HepG2 (cell line): ENCODE measurements around the gene RBM18. TPM values are rescaled to one million over a fixed set of nuclear protein-coding genes. Genes with fewer than 3 reads are reported as not detected.

Source experiments
- ATAC-seq: fragments of 200-7000 bp; cut with Tn5 transposase; 3 replicates; pipeline ENCODE4 v1.9.1; 2020; ENCODE audit warnings: mild to moderate bottlenecking, moderate library complexity
- BruUV-seq: library from RNA; stranded (reverse); fragments of 400-500 nt; replicated peaks from 2 replicates; lab custom pipeline; 2021; lab: Mats Ljungman, UMichigan
- CTCF ChIA-PET: fragments of 300-600 bp; formaldehyde crosslinking; extraction: SDS; loops from one replicate; lab custom pipeline; 2021; ENCODE audit warnings: low total read pairs, inconsistent platforms, low intra/inter-chr PET ratio; lab: Yijun Ruan, JAX
- POLR2A ChIA-PET: fragments of 350-600 bp; sonication (Branson Sonifier 250); formaldehyde crosslinking; loops from one replicate; lab custom pipeline; 2020; ENCODE audit warnings: antibody characterized with exemption, inconsistent platforms; lab: Yijun Ruan, JAX
- DNase-seq: peaks from one replicate; pipeline ENCODE4 v3.0.0-alpha.2; 2015; ENCODE audit warnings: low spot score
- FAIRE-seq: peaks from 3 replicates; lab custom pipeline; 2011; peaks lifted over from hg19 to GRCh38; lab: Jason Lieb, UNC
- H2AFZ ChIP-seq: one replicate; pipeline ENCODE4 v1.6.1; 2011; ENCODE audit warnings: low read length, inconsistent platforms
- H3K27ac ChIP-seq: fragments of 300-600 bp; 3 replicates; pipeline ENCODE4 v1.8.0; 2011; ENCODE audit warnings: mixed run types, mild to moderate bottlenecking, mixed read lengths, low read length, inconsistent platforms; ENCODE audit not compliant: insufficient read depth; ENCODE audit errors: extremely low read length
- H3K27me3 ChIP-seq, 2 experiments: fragments of 200-600 bp in 1 of 2; 2 replicates in 1 of 2; 3 replicates in 1 of 2; pipeline versions ENCODE4 v1.6.0 to v1.8.0; 2011; ENCODE audit warnings: low read length in 2 of 2, mild to moderate bottlenecking in 2 of 2, moderate library complexity in 2 of 2, inconsistent platforms in 1 of 2; ENCODE audit not compliant: insufficient read depth in 2 of 2, control insufficient read depth in 1 of 2
- H3K36me3 ChIP-seq, 2 experiments: fragments of 200-600 bp in 1 of 2; replicated peaks in 1 of 2; 2 replicates in 1 of 2; 3 replicates in 1 of 2; pipeline versions ENCODE4 v1.5.1 to v1.8.0; 2011; ENCODE audit warnings: low read length in 2 of 2, inconsistent platforms in 1 of 2; ENCODE audit not compliant: insufficient read depth in 2 of 2, control insufficient read depth in 1 of 2
- H3K4me1 ChIP-seq: 2 replicates; pipeline ENCODE4 v1.5.1; 2012; ENCODE audit warnings: low read length, inconsistent platforms; ENCODE audit not compliant: insufficient read depth
- H3K4me2 ChIP-seq: 2 replicates; pipeline ENCODE4 v1.6.0; 2011; ENCODE audit warnings: low read depth, low read length, inconsistent platforms
- H3K4me3 ChIP-seq, 3 experiments: fragments of 200-600 bp in 1 of 3; sonication (generic), shearing (Covaris generic) in 1 of 3; replicated peaks in 1 of 3; 2 replicates each; pipeline ENCODE4 v1.5.1; 2011 to 2016; ENCODE audit warnings: low read length in 3 of 3, inconsistent platforms in 2 of 3, low read depth in 2 of 3, mild to moderate bottlenecking in 2 of 3, control low read depth in 1 of 3, mixed read lengths in 1 of 3; ENCODE audit not compliant: insufficient read depth in 1 of 3
- H3K79me2 ChIP-seq: one replicate; pipeline ENCODE4 v1.6.1; 2011; ENCODE audit warnings: low read length, inconsistent platforms; ENCODE audit not compliant: insufficient read depth
- H3K9ac ChIP-seq: 2 replicates; pipeline ENCODE4 v1.6.0; 2011; ENCODE audit warnings: mild to moderate bottlenecking, low read depth, low read length, inconsistent platforms; ENCODE audit not compliant: insufficient read depth
- H3K9me3 ChIP-seq: 2 replicates; pipeline ENCODE4 v1.5.1; 2012; ENCODE audit warnings: mild to moderate bottlenecking, low read length
- H4K20me1 ChIP-seq: 2 replicates; pipeline ENCODE4 v1.6.0; 2011; ENCODE audit warnings: inconsistent platforms, mild to moderate bottlenecking, low read length, moderate library complexity; ENCODE audit not compliant: insufficient read depth
- FOXA3 ChIP-seq: IDR thresholded peaks from 2 replicates; pipeline ENCODE4 v1.6.1; 2016; ENCODE audit warnings: missing genetic modification reagents, missing compliant biosample characterization
- ZBTB14 ChIP-seq: sonication (generic); formaldehyde crosslinking; IDR thresholded peaks from 2 replicates; pipeline ENCODE4 v1.4.0; 2020; ENCODE audit warnings: missing genetic modification reagents
- ZNF329 ChIP-seq: sonication (generic); formaldehyde crosslinking; IDR thresholded peaks from 2 replicates; pipeline ENCODE4 v1.9.0; 2021; ENCODE audit warnings: low read depth, mild to moderate bottlenecking, missing genetic modification reagents
- ZNF674 ChIP-seq: sonication (generic); formaldehyde crosslinking; IDR thresholded peaks from 2 replicates; pipeline ENCODE4 v1.5.0; 2020; ENCODE audit warnings: low read depth, mild to moderate bottlenecking, missing genetic modification reagents
- ZNF775 ChIP-seq: sonication (generic); formaldehyde crosslinking; IDR thresholded peaks from 2 replicates; pipeline ENCODE4 v1.4.0; 2020; ENCODE audit warnings: missing genetic modification reagents, mild to moderate bottlenecking, moderate library complexity, borderline replicate concordance
- ZNF790 ChIP-seq: sonication (generic); formaldehyde crosslinking; IDR thresholded peaks from 2 replicates; pipeline ENCODE4 v1.8.0; 2022; ENCODE audit warnings: missing genetic modification reagents, mild to moderate bottlenecking, borderline replicate concordance
- WGBS: methylation state at CpG from one replicate; pipeline ENCODE4 v1.1.6; 2017; ENCODE audit warnings: low lambda C conversion rate; 5-methylcytosine and 5-hydroxymethylcytosine counted together
- in situ Hi-C: cut with HindIII; loops from 2 replicates; pipeline ENCODE4 v1.10.0; 2017; ENCODE audit warnings: low pct_unique_long_range_greater_than_20kb; ENCODE audit not compliant: extremely low pct_ligation_motif_present
- intact Hi-C: fragments of 100-400 bp; cut with micrococcal nuclease; formaldehyde crosslinking; loops from one replicate; pipeline ENCODE4 v1.10.0; 2022; ENCODE audit not compliant: unreplicated experiment
- polyA plus RNA-seq, 8 experiments: library from polyadenylated mRNA; depleted of rRNA in 3 of 8; stranded (reverse) in 7 of 8; unstranded in 1 of 8; fragments of >200 nt; fragmentation: Illumina TruSeq in 4 of 8; extraction: Trizol in 4 of 8; gene quantifications; 2 replicates each; pipeline versions ENCODE4 v1.2.1 to v1.2.3, GENCODE V29; 2011 to 2016; ENCODE audit warnings: low read depth in 4 of 8, missing spikeins in 1 of 8, mixed read lengths in 1 of 8; ENCODE audit not compliant: insufficient read depth in 1 of 8
- total RNA-seq, 5 experiments: library from RNA; depleted of rRNA; stranded (reverse); fragments of >200 nt; fragmentation: Illumina TruSeq; extraction: Trizol; gene quantifications; 2 replicates each; pipeline ENCODE4 v1.2.3, GENCODE V29; 2016; ENCODE audit warnings: low read depth in 1 of 5

Gene RBM18
- total and polyA plus RNA-seq, 2 of the 13 experiments (the other 11 are each of a cell fraction or from before 2014, with no cell fraction given): 12.6 to 16.6 TPM

DNA sequence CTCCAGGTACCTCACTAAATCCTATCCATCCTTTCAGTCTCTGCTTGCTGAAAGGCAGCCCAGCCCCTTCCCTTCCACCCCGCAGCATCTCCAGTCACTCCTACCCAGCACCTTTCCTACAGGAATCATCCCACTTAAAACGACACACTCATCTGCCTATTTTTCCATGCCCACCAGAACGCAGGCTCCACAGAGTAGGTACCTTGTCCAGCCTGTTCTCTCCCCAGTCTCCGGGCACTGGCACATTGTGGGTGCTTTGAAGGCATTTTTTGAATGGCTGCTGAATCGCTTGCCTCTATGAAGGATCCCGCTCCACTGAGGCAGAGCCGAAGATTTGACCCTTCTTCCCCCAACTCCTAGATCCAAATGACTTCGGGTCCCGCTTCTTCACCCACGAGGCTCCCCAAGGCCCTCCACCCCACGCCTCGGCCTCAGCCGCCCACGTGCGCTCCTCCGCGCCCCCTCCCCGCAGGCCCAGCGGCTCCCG is 51.5 kb downstream of the RBM18 start:
- CTCF ChIA-PET: no interaction called here
- POLR2A ChIA-PET: interaction anchor here (1.4 kb wide), 1 partner anchor 51 kb away, joined by 11 read pairs; the partner anchor contains the start of genes MRRF and RBM18
- peak overlapping the region; percentile 98 for H3K4me2 ChIP-seq

GRCh38 chr9:122212473-122213004 is 52.1 kb downstream of the RBM18 start:
- no peaks in the 10 kb centered on the region for H3K36me3 ChIP-seq
- ATAC-seq: no peak
- H3K79me2 ChIP-seq: no peaks in the 10 kb centered on the region
- intact Hi-C loops: no loop called here
- WGBS: 62% methylated on average over 7 of the region's 7 CpGs
- no peak overlapping the region for H2AFZ ChIP-seq
- H3K27ac ChIP-seq: no peak overlapping the region
- DNase-seq: no peak
- H3K4me1 ChIP-seq: peaks cover 31% of the 10 kb centered on the region
- peak overlapping the region in 1 of 3 experiments; percentile 75; a peak in 1 of 6 replicates for H3K4me3 ChIP-seq
- in situ Hi-C loops: no loop called here
- FAIRE-seq: no peak
- ChIA-PET POLR2A (no interaction called here), CTCF (no interaction called here)
- H4K20me1 ChIP-seq: no peaks in the 10 kb centered on the region
- TF ChIP-seq ZNF790: no peak
- TF ChIP-seq ZBTB14 (CRISPR knock-in tag): no peak
- no peak for TF ChIP-seq ZNF775
- no peak for TF ChIP-seq FOXA3
- no TSS peak for BruUV-seq
- no peak overlapping the region for H3K9ac ChIP-seq
- H3K4me2 ChIP-seq: peak overlapping the region; percentile 98; the same call in 1 of the 2 replicates
- peaks cover 5 to 24% of the 10 kb centered on the region in 2 experiments; a peak in 3 of 5 replicates for H3K27me3 ChIP-seq
- no peaks in the 10 kb centered on the region for H3K9me3 ChIP-seq

More for the DNA sequence above, 51.5 kb downstream of the RBM18 start:
- Histone ChIP-seq H3K4me3 (peak overlapping the region in 1 of 3 experiments; percentile 75; a peak in 2 of 6 replicates), H4K20me1 (no peaks in the 10 kb centered on the region), H3K4me1 (peaks cover 37% of the 10 kb centered on the region), H3K27ac (no peak overlapping the region), H3K79me2 (no peaks in the 10 kb centered on the region), H3K9me3 (no peaks in the 10 kb centered on the region), H3K36me3 (no peaks in the 10 kb centered on the region), H2AFZ (no peak overlapping the region), H3K27me3 (peaks cover 3 to 27% of the 10 kb centered on the region in 2 experiments; a peak in 3 of 5 replicates), H3K9ac (no peak overlapping the region)
- FAIRE-seq: no peak
- whole genome bisulfite sequencing: 68% methylated on average over 20 of the region's 20 CpGs
- no TSS peak for BruUV-seq
- no peak for ATAC-seq
- intact Hi-C loops: no loop called here
- in situ Hi-C loops: no loop called here
- TF ChIP-seq ZNF674 (CRISPR knock-in tag) (no peak), ZNF329 (CRISPR knock-in tag) (0 out of 2 replicates have a peak, but pooled peaks have one; percentile 6)
- no peak for DNase-seq
